Measurements from ENCODE around the gene MAGI2. TPM values are rescaled to one million over a fixed set of nuclear protein-coding genes. Genes with fewer than 3 reads are reported as not detected.

The MAGI2 gene
- total and polyA plus RNA-seq, 2 of the 13 experiments (the other 11 are each of a cell fraction or from before 2014, with no cell fraction given): 1.5 to 3.8 TPM

DNA sequence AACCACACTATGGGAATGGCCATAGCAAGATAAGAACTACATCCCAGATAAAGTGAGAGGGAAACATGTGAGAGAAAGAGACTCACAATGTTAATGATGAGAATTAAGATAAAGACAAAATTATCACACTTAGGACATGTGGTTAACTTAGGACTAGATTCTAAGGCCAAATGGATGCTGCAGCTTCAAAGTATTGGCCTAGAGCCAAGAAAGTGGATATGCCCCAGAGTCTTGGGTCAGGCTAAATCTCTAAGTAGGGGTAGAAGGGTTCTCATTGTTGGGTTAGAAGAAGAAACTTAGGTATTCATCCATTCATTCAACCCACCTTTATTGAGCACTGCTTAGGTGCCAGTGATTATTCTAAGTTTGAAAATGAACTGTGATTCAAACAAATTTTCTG is 836.9 kb downstream of the MAGI2 start:
- H4K20me1 ChIP-seq (ENCODE audit: insufficient read depth, low read length): no peaks in the 10 kb centered on the region; the same call in 1 of the 2 replicates
- H2AFZ ChIP-seq (ENCODE audit: low read length): no peak overlapping the region
- intact Hi-C loops (cut with micrococcal nuclease; ENCODE audit: unreplicated experiment) (no loop called here), in situ Hi-C loops (cut with HindIII; ENCODE audit: extremely low pct_ligation_motif_present, low pct_unique_long_range_greater_than_20kb) (no loop called here)
- DNase-seq (ENCODE audit: low spot score) (no peak), ATAC-seq (no peak), FAIRE-seq (no peak)
- ChIA-PET CTCF (ENCODE audit: low intra/inter-chr PET ratio, low total read pairs) (no interaction called here), POLR2A (no interaction called here)
- H3K4me1 ChIP-seq (ENCODE audit: insufficient read depth, low read length): no peaks in the 10 kb centered on the region
- no peaks in the 10 kb centered on the region for H3K27me3 ChIP-seq (ENCODE audit: control insufficient read depth in 1 of 2, insufficient read depth in 2 of 2, low read length in 2 of 2)
- TF ChIP-seq ZNF646 (CRISPR knock-in tag; IDR thresholded peaks at IDR 0.05) (no peak), KDM5B (CRISPR knock-in tag; IDR thresholded peaks at IDR 0.05; ENCODE audit: borderline replicate concordance) (no peak), ZNF776 (CRISPR knock-in tag; IDR thresholded peaks at IDR 0.05) (no peak), ARHGAP35 (CRISPR knock-in tag; IDR thresholded peaks at IDR 0.05; ENCODE audit: borderline replicate concordance) (no peak), NFIB (CRISPR knock-in tag; IDR thresholded peaks at IDR 0.05; ENCODE audit: borderline replicate concordance) (no peak), YEATS4 (CRISPR knock-in tag; IDR thresholded peaks at IDR 0.05; ENCODE audit: borderline replicate concordance) (no peak), NR2F2 (IDR thresholded peaks at IDR 0.05; ENCODE audit: borderline replicate concordance, low read depth) (no peak), ZNF468 (CRISPR knock-in tag; IDR thresholded peaks at IDR 0.05) (no peak)
- TF ChIP-seq, protein P1, sequence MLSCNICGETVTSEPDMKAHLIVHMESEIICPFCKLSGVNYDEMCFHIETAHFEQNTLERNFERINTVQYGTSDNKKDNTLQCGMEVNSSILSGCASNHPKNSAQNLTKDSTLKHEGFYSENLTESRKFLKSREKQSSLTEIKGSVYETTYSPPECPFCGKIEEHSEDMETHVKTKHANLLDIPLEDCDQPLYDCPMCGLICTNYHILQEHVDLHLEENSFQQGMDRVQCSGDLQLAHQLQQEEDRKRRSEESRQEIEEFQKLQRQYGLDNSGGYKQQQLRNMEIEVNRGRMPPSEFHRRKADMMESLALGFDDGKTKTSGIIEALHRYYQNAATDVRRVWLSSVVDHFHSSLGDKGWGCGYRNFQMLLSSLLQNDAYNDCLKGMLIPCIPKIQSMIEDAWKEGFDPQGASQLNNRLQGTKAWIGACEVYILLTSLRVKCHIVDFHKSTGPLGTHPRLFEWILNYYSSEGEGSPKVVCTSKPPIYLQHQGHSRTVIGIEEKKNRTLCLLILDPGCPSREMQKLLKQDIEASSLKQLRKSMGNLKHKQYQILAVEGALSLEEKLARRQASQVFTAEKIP (CRISPR knock-in tag; IDR thresholded peaks at IDR 0.05; ENCODE audit: borderline replicate concordance): no peak
- H3K27ac ChIP-seq (ENCODE audit: extremely low read length, insufficient read depth, low read length): no peak overlapping the region
- H3K9ac ChIP-seq (ENCODE audit: insufficient read depth, low read depth, low read length): no peak overlapping the region
- H3K9me3 ChIP-seq (ENCODE audit: low read length): no peaks in the 10 kb centered on the region
- no TSS peak for BruUV-seq (replicated peaks)
- no peaks in the 10 kb centered on the region for H3K79me2 ChIP-seq (ENCODE audit: insufficient read depth, low read length)
- H3K4me3 ChIP-seq (replicated peaks in 1 of 3; ENCODE audit: insufficient read depth in 1 of 3, low read depth in 2 of 3, low read length in 3 of 3): no peak overlapping the region
- H3K36me3 ChIP-seq (replicated peaks in 1 of 2; ENCODE audit: control insufficient read depth in 1 of 2, insufficient read depth in 2 of 2, low read length in 2 of 2): no peaks in the 10 kb centered on the region
- no peak overlapping the region for H3K4me2 ChIP-seq (ENCODE audit: low read depth, low read length)
